HepG2 (cell line): ENCODE measurements around the gene CLDND2. TPM values are rescaled to one million over a fixed set of nuclear protein-coding genes. Genes with fewer than 3 reads are reported as not detected.

ENCODE experiments used
- AHR ChIP-seq: IDR thresholded peaks from 2 replicates; pipeline ENCODE4 v1.6.1; 2018; ENCODE audit warnings: missing genetic modification reagents, missing compliant biosample characterization
- CHD2 ChIP-seq: IDR thresholded peaks from 2 replicates; pipeline ENCODE4 v1.6.1; 2011; ENCODE audit warnings: low read depth, low read length, improper control_type of control experiment
- CREM ChIP-seq, 2 experiments: sonication (generic) in 1 of 2; formaldehyde crosslinking in 1 of 2; IDR thresholded peaks; 2 replicates each; pipeline versions ENCODE4 v1.4.0 to v1.6.1; 2016 to 2020; ENCODE audit warnings: antibody characterized with exemption in 1 of 2, mild to moderate bottlenecking in 1 of 2, missing genetic modification reagents in 1 of 2
- CTCF ChIP-seq: sonication (generic); formaldehyde crosslinking; IDR thresholded peaks from 2 replicates; pipeline ENCODE4 v1.5.0; 2020; ENCODE audit warnings: mild to moderate bottlenecking, missing genetic modification reagents, moderate library complexity
- GMEB1 ChIP-seq: sonication (generic); formaldehyde crosslinking; IDR thresholded peaks from 2 replicates; pipeline ENCODE4 v1.5.1; 2020; ENCODE audit warnings: missing genetic modification reagents, mild to moderate bottlenecking, borderline replicate concordance
- JUND ChIP-seq: sonication (generic); formaldehyde crosslinking; IDR thresholded peaks from 2 replicates; pipeline ENCODE4 v1.8.0; 2022; ENCODE audit warnings: mild to moderate bottlenecking, missing genetic modification reagents
- KAT7 ChIP-seq: IDR thresholded peaks from 2 replicates; pipeline ENCODE4 v1.6.1; 2018; ENCODE audit warnings: borderline replicate concordance, missing compliant biosample characterization
- KDM6A ChIP-seq: IDR thresholded peaks from 2 replicates; pipeline ENCODE4 v1.6.1; 2016; ENCODE audit warnings: low read depth
- KLF6 ChIP-seq: IDR thresholded peaks from 2 replicates; pipeline ENCODE4 v1.8.0; 2016; ENCODE audit warnings: missing biosample characterization, missing genetic modification reagents
- MAFF ChIP-seq: IDR thresholded peaks from 2 replicates; pipeline ENCODE4 v1.6.1; 2011; ENCODE audit warnings: low read depth, low read length, improper control_type of control experiment
- MTERF4 ChIP-seq: sonication (generic); formaldehyde crosslinking; IDR thresholded peaks from 2 replicates; pipeline ENCODE4 v1.8.0; 2023; ENCODE audit warnings: mild to moderate bottlenecking, missing genetic modification reagents
- NCOR1 ChIP-seq: fragments of 200-600 bp; sonication (generic); IDR thresholded peaks from 2 replicates; pipeline ENCODE4 v1.7.0; 2017; ENCODE audit warnings: antibody characterized with exemption, low read length, borderline replicate concordance
- NR2F1 ChIP-seq, 2 experiments: fragments of 450-650 bp in 1 of 2; formaldehyde crosslinking in 1 of 2; IDR thresholded peaks; 2 replicates each; pipeline versions ENCODE4 v1.5.0 to v1.6.1; 2016 to 2020; ENCODE audit warnings: mild to moderate bottlenecking in 1 of 2, missing compliant biosample characterization in 1 of 2, missing genetic modification reagents in 1 of 2, moderate library complexity in 1 of 2
- SNAI1 ChIP-seq: sonication (generic); formaldehyde crosslinking; IDR thresholded peaks from 2 replicates; pipeline ENCODE4 v1.5.0; 2020; ENCODE audit warnings: mild to moderate bottlenecking, missing genetic modification reagents, borderline replicate concordance
- TBX3 ChIP-seq: fragments of 450-650 bp; IDR thresholded peaks from 2 replicates; pipeline ENCODE4 v1.6.1; 2017; ENCODE audit warnings: antibody characterized with exemption, mild to moderate bottlenecking, inconsistent platforms, borderline replicate concordance
- TCF12 ChIP-seq, 2 experiments: fragments of 450-650 bp in 1 of 2; sonication (generic) in 1 of 2; formaldehyde crosslinking in 1 of 2; IDR thresholded peaks; 2 replicates each; pipeline versions ENCODE4 v1.6.1 to v1.8.0; 2017 to 2022; ENCODE audit warnings: antibody characterized with exemption in 1 of 2, mild to moderate bottlenecking in 1 of 2, missing genetic modification reagents in 1 of 2, moderate library complexity in 1 of 2
- TMF1 ChIP-seq: sonication (generic); formaldehyde crosslinking; IDR thresholded peaks from 2 replicates; pipeline ENCODE4 v1.8.1; 2022; ENCODE audit warnings: low read depth, missing genetic modification reagents
- XBP1 ChIP-seq: sonication (generic); formaldehyde crosslinking; IDR thresholded peaks from 2 replicates; pipeline ENCODE4 v1.5.0; 2020; ENCODE audit warnings: missing genetic modification reagents
- ZBTB43 ChIP-seq: sonication (generic); formaldehyde crosslinking; conservative IDR thresholded peaks from 2 replicates; pipeline ENCODE4 v1.4.0; 2020; ENCODE audit warnings: missing genetic modification reagents
- ZNF275 ChIP-seq: sonication (generic); formaldehyde crosslinking; IDR thresholded peaks from 2 replicates; pipeline ENCODE4 v1.8.0; 2022; ENCODE audit warnings: missing genetic modification reagents, mild to moderate bottlenecking, inconsistent platforms, borderline replicate concordance
- ZNF296 ChIP-seq: sonication (generic); formaldehyde crosslinking; conservative IDR thresholded peaks from 2 replicates; pipeline ENCODE4 v1.5.0; 2020; ENCODE audit warnings: mild to moderate bottlenecking, missing genetic modification reagents
- ZNF562 ChIP-seq: sonication (generic); formaldehyde crosslinking; IDR thresholded peaks from 2 replicates; pipeline ENCODE4 v1.8.0; 2022; ENCODE audit warnings: missing genetic modification reagents, borderline replicate concordance
- ZNF749 ChIP-seq: sonication (generic); formaldehyde crosslinking; IDR thresholded peaks from 2 replicates; pipeline ENCODE4 v1.8.0; 2022; ENCODE audit warnings: mild to moderate bottlenecking, missing genetic modification reagents, moderate library complexity, borderline replicate concordance
- polyA plus RNA-seq, 8 experiments: library from polyadenylated mRNA; depleted of rRNA in 3 of 8; stranded (reverse) in 7 of 8; unstranded in 1 of 8; fragments of >200 nt; fragmentation: Illumina TruSeq in 4 of 8; extraction: Trizol in 4 of 8; gene quantifications; 2 replicates each; pipeline versions ENCODE4 v1.2.1 to v1.2.3, GENCODE V29; 2011 to 2016; ENCODE audit warnings: low read depth in 4 of 8, missing spikeins in 1 of 8, mixed read lengths in 1 of 8; ENCODE audit not compliant: insufficient read depth in 1 of 8
- total RNA-seq, 5 experiments: library from RNA; depleted of rRNA; stranded (reverse); fragments of >200 nt; fragmentation: Illumina TruSeq; extraction: Trizol; gene quantifications; 2 replicates each; pipeline ENCODE4 v1.2.3, GENCODE V29; 2016; ENCODE audit warnings: low read depth in 1 of 5

The CLDND2 gene
- total and polyA plus RNA-seq, 2 of the 13 experiments (the other 11 are each of a cell fraction or from before 2014, with no cell fraction given) = 0.84 to 1.8 TPM

GRCh38 chr19:51356159-51356801, 12.5 kb downstream of the CLDND2 start (continued):
- TF ChIP-seq JUND (CRISPR knock-in tag) (no peak), ZBTB43 (CRISPR knock-in tag) (0 out of 2 replicates have a peak, but pooled peaks have one; percentile 28), MTERF4 (CRISPR knock-in tag) (no peak), ZNF562 (CRISPR knock-in tag) (no peak), NCOR1 (peak; percentile 94), TCF12 (IDR thresholded peaks at IDR 0.05) (no peak), TCF12 (CRISPR knock-in tag; IDR thresholded peaks at IDR 0.05) (no peak), KAT7 (CRISPR knock-in tag) (no peak), GMEB1 (CRISPR knock-in tag) (no peak), ZNF749 (CRISPR knock-in tag) (no peak), TMF1 (CRISPR knock-in tag) (no peak), TBX3 (peak; percentile 46; the same call in 1 of the 2 replicates), MAFF (no peak), CTCF (peak; percentile 7; the same call in 1 of the 2 replicates), SNAI1 (no peak), NR2F1 (CRISPR knock-in tag; IDR thresholded peaks at IDR 0.05) (peak; percentile 92 to 96), CHD2 (no peak), ZNF296 (CRISPR knock-in tag) (no peak), XBP1 (no peak), AHR (CRISPR knock-in tag) (no peak), KDM6A (CRISPR knock-in tag) (no peak), KLF6 (CRISPR knock-in tag) (no peak), CREM (IDR thresholded peaks at IDR 0.05) (peak; percentile 83), CREM (CRISPR knock-in tag; IDR thresholded peaks at IDR 0.05) (no peak), ZNF275 (CRISPR knock-in tag) (no peak)
